Glomerular visceral epithelial cell (primary cell): ENCODE data around the gene KRT86.

Experiments
- DNase-seq: peaks from one replicate; pipeline ENCODE4 v3.0.0-alpha.2; 2016; ENCODE audit errors: extremely low spot score

Gene KRT86

GRCh38 chr12:52274521-52275120 is at the start of gene KRT86:
Gene KRT86, plus strand, starts transcription at chr12:52274645. Its CDS starts 27,272 bp downstream, at chr12:52301917.
- no peak for DNase-seq

- DNase-seq, result no peak
These were observed 48.7 kb upstream of the KRT86 start for GRCh38 chr12:52225752-52226151.

GRCh38 chr12:52226446-52226845 is 48.0 kb upstream of the KRT86 start:
- no peak for DNase-seq

- DNase-seq, result no peak
These were observed 46.8 kb upstream of the KRT86 start for GRCh38 chr12:52227606-52228166.

GRCh38 chr12:52228366-52228765 is 46.1 kb upstream of the KRT86 start:
- no peak for DNase-seq

- DNase-seq, result no peak
These were observed 45.5 kb upstream of the KRT86 start for GRCh38 chr12:52228931-52229330.

GRCh38 chr12:52229836-52230343 is 44.6 kb upstream of the KRT86 start:
- no peak for DNase-seq

- peak; percentile 76 for DNase-seq
These were observed 43.8 kb upstream of the KRT86 start for GRCh38 chr12:52230364-52231281.

GRCh38 chr12:52231305-52232202 is 42.9 kb upstream of the KRT86 start:
- DNase-seq, result no peak

GRCh38 chr12:52232203-52232673 is 42.2 kb upstream of the KRT86 start:
- DNase-seq, result no peak

GRCh38 chr12:52232674-52233461 is 41.6 kb upstream of the KRT86 start, which contains the start of gene KRT7:
Gene KRT7, plus strand, starts transcription at chr12:52233243. Its CDS starts 54 bp downstream, at chr12:52233297.
- peak; percentile 61 for DNase-seq

GRCh38 chr12:52233462-52234207 is 40.8 kb upstream of the KRT86 start:
- DNase-seq, result no peak

GRCh38 chr12:52234223-52234810 is 40.1 kb upstream of the KRT86 start:
- DNase-seq, result no peak

GRCh38 chr12:52235001-52235764 is 39.3 kb upstream of the KRT86 start:
- DNase-seq, result no peak

GRCh38 chr12:52235822-52236361 is 38.6 kb upstream of the KRT86 start:
- DNase-seq, result no peak

- no peak for DNase-seq
These were observed 37.9 kb upstream of the KRT86 start for GRCh38 chr12:52236386-52237050.

GRCh38 chr12:52238207-52238840 is 36.1 kb upstream of the KRT86 start:
- no peak for DNase-seq
